K562 (cell line): Measurements from ENCODE around the gene GPRIN3. TPM values are rescaled to one million over a fixed set of nuclear protein-coding genes. Genes with fewer than 3 reads are reported as not detected.

Source experiments
- ATAC-seq: fragments of 200-7000 bp; cut with Tn5 transposase; 3 replicates; pipeline ENCODE4 v1.9.1; 2020; ENCODE audit warnings: moderate library complexity
- BruUV-seq: library from RNA; stranded (reverse); fragments of 400-500 nt; replicated peaks from 2 replicates; lab custom pipeline; 2021; lab: Mats Ljungman, UMichigan
- CTCF ChIA-PET: fragments of 300-600 bp; formaldehyde crosslinking; extraction: SDS; loops from one replicate; lab custom pipeline; 2021; ENCODE audit warnings: low intra/inter-chr PET ratio; lab: Yijun Ruan, JAX
- POLR2A ChIA-PET: fragments of 300-600, 350-650 bp; sonication (Branson Sonifier 250); formaldehyde crosslinking; extraction: SDS; loops from one replicate; lab custom pipeline; 2021; ENCODE audit warnings: antibody characterized with exemption, inconsistent platforms; lab: Yijun Ruan, JAX
- DNase-seq, 4 experiments: peaks; one replicate each; pipeline versions ENCODE4 v3.0.0 to v3.0.0-alpha.2; 2011 to 2018; ENCODE audit warnings: low spot score in 3 of 4, mixed read lengths in 3 of 4; ENCODE audit errors: extremely low read depth in 1 of 4
- FAIRE-seq: peaks from 2 replicates; lab custom pipeline; 2011; peaks lifted over from hg19 to GRCh38; lab: Jason Lieb, UNC
- H2AFZ ChIP-seq: 2 replicates; pipeline ENCODE4 v1.6.0; 2011; ENCODE audit warnings: low read depth, low read length, control low read depth, inconsistent platforms
- H3K27ac ChIP-seq: fragments of 200-600 bp; 3 replicates; pipeline ENCODE4 v1.8.0; 2011; ENCODE audit warnings: low read depth, mild to moderate bottlenecking, control low read depth, inconsistent platforms, low read length, moderate library complexity, mixed read lengths; ENCODE audit errors: extremely low read depth
- H3K27me3 ChIP-seq, 2 experiments: fragments of 300-600 bp in 1 of 2; 2 replicates in 1 of 2; 3 replicates in 1 of 2; pipeline versions ENCODE4 v1.6.0 to v1.8.0; 2011; ENCODE audit warnings: inconsistent platforms in 2 of 2, low read length in 2 of 2, mild to moderate bottlenecking in 1 of 2, mixed read lengths in 1 of 2, moderate library complexity in 1 of 2; ENCODE audit not compliant: control insufficient read depth in 2 of 2, insufficient read depth in 2 of 2
- H3K36me3 ChIP-seq: fragments of 300-600 bp; 3 replicates; pipeline ENCODE4 v1.8.0; 2011; ENCODE audit warnings: mild to moderate bottlenecking, low read length, inconsistent platforms; ENCODE audit not compliant: control insufficient read depth, insufficient read depth
- H3K4me1 ChIP-seq, 2 experiments: fragments of 200-600 bp in 1 of 2; replicated peaks in 1 of 2; 2 replicates in 1 of 2; 3 replicates in 1 of 2; pipeline versions ENCODE4 v1.5.1 to v1.8.0; 2011; ENCODE audit warnings: inconsistent platforms in 2 of 2, low read length in 2 of 2, mild to moderate bottlenecking in 1 of 2, mixed read lengths in 1 of 2, moderate library complexity in 1 of 2; ENCODE audit not compliant: control insufficient read depth in 2 of 2, insufficient read depth in 2 of 2
- H3K4me2 ChIP-seq: 2 replicates; pipeline ENCODE4 v1.6.1; 2011; ENCODE audit warnings: low read length, control low read depth, inconsistent platforms, mixed read lengths; ENCODE audit not compliant: insufficient read depth
- H3K4me3 ChIP-seq: fragments of 200-600 bp; sonication (generic), shearing (Covaris generic); 2 replicates; pipeline ENCODE4 v1.5.1; 2016; ENCODE audit warnings: control low read depth, inconsistent platforms
- H3K79me2 ChIP-seq: fragments of 200-600 bp; 3 replicates; pipeline ENCODE4 v1.8.0; 2011; ENCODE audit warnings: low read length, inconsistent platforms; ENCODE audit not compliant: control insufficient read depth, insufficient read depth
- H3K9ac ChIP-seq, 2 experiments: 2 replicates each; pipeline versions ENCODE4 v1.6.0 to v1.6.1; 2011; ENCODE audit warnings: low read depth in 2 of 2, low read length in 2 of 2, control low read depth in 1 of 2, inconsistent platforms in 1 of 2, mild to moderate bottlenecking in 1 of 2, mixed read lengths in 1 of 2; ENCODE audit not compliant: insufficient read depth in 1 of 2
- H3K9me1 ChIP-seq: one replicate; pipeline ENCODE4 v1.6.0; 2011; ENCODE audit warnings: inconsistent platforms, mild to moderate bottlenecking, low read length, moderate library complexity; ENCODE audit not compliant: control insufficient read depth, insufficient read depth
- H3K9me3 ChIP-seq: replicated peaks from 2 replicates; pipeline ENCODE4 v1.5.1; 2011; ENCODE audit warnings: low read depth, low read length, inconsistent platforms; ENCODE audit not compliant: control insufficient read depth, insufficient read depth
- H4K20me1 ChIP-seq: replicated peaks from 2 replicates; pipeline ENCODE4 v1.6.1; 2011; ENCODE audit warnings: low read length, inconsistent platforms, mixed read lengths; ENCODE audit not compliant: control insufficient read depth, insufficient read depth
- CBFA2T2 ChIP-seq: fragments of 450-650 bp; conservative IDR thresholded peaks from 2 replicates; pipeline ENCODE4 v1.6.1; 2017; ENCODE audit warnings: mild to moderate bottlenecking
- CREB1 ChIP-seq, 2 experiments: sonication (generic) in 1 of 2; formaldehyde crosslinking in 1 of 2; IDR thresholded peaks; 2 replicates each; pipeline versions ENCODE4 v1.6.1 to v1.8.0; 2012 to 2022; ENCODE audit warnings: inconsistent platforms in 1 of 2, mild to moderate bottlenecking in 1 of 2, missing genetic modification reagents in 1 of 2, moderate library complexity in 1 of 2
- KAT8 ChIP-seq: fragments of 450-650 bp; IDR thresholded peaks from 2 replicates; pipeline ENCODE4 v1.6.1; 2016; ENCODE audit warnings: low read depth, mild to moderate bottlenecking
- MYC ChIP-seq, 2 experiments: fragments of 250-450 bp in 1 of 2; sonication (Bioruptor Pico) in 1 of 2; IDR thresholded peaks; 2 replicates each; pipeline versions ENCODE4 v1.5.1 to v1.6.1; 2012 to 2021; ENCODE audit warnings: low read depth in 2 of 2, borderline replicate concordance in 1 of 2, improper control_type of control experiment in 1 of 2, low read length in 1 of 2, mild to moderate bottlenecking in 1 of 2, moderate library complexity in 1 of 2
- PHTF2 ChIP-seq: fragments of 250-450 bp; sonication (Bioruptor Pico); IDR thresholded peaks from 2 replicates; pipeline ENCODE4 v1.5.0; 2021; ENCODE audit warnings: mild to moderate bottlenecking
- RBBP5 ChIP-seq: fragments of 200-600 bp; sonication (generic); IDR thresholded peaks from 2 replicates; pipeline ENCODE4 v1.6.1; 2012; ENCODE audit warnings: borderline replicate concordance, mild to moderate bottlenecking, low read length, control low read depth, inconsistent platforms; ENCODE audit not compliant: insufficient read depth, poor library complexity, severe bottlenecking
- SAFB ChIP-seq: fragments of 200-400 bp; formaldehyde crosslinking; IDR thresholded peaks from 2 replicates; pipeline ENCODE4 v1.6.1; 2017; ENCODE audit warnings: low read depth, low read length, borderline replicate concordance
- TOE1 ChIP-seq, 2 experiments: fragments of 450-650 bp in 1 of 2; sonication (generic) in 1 of 2; formaldehyde crosslinking in 1 of 2; IDR thresholded peaks; 2 replicates each; pipeline versions ENCODE4 v1.7.1 to v1.8.0; 2016 to 2022; ENCODE audit warnings: borderline replicate concordance in 2 of 2, mild to moderate bottlenecking in 2 of 2, antibody characterized with exemption in 1 of 2, inconsistent platforms in 1 of 2, low read depth in 1 of 2, missing genetic modification reagents in 1 of 2, moderate library complexity in 1 of 2
- ZFX ChIP-seq: sonication (generic); formaldehyde crosslinking; IDR thresholded peaks from 2 replicates; pipeline ENCODE4 v1.8.0; 2022; ENCODE audit warnings: mild to moderate bottlenecking, missing genetic modification reagents, moderate library complexity
- WGBS: fragments of 100-300 bp; shearing (Covaris generic); methylation state at CpG from one replicate; pipeline ENCODE4 v1.1.6; 2016; ENCODE audit warnings: low coverage, mixed read lengths; ENCODE audit not compliant: insufficient coverage; ENCODE audit errors: missing lambda C conversion rate; 5-methylcytosine and 5-hydroxymethylcytosine counted together
- in situ Hi-C: fragments of 300-500 bp; cut with MboI; formaldehyde crosslinking; loops from 4 replicates; pipeline ENCODE4 v1.15.0; 2018; ENCODE audit warnings: inconsistent platforms, mixed read lengths
- intact Hi-C: fragments of 100-400 bp; cut with micrococcal nuclease; formaldehyde crosslinking; loops from 2 replicates; pipeline ENCODE4 v1.14.2; 2022
- polyA plus RNA-seq, 8 experiments: library from polyadenylated mRNA; depleted of rRNA in 4 of 8; stranded (reverse) in 5 of 8; unstranded in 3 of 8; fragments of >200 nt; fragmentation: Nextera tagmentation in 2 of 8; fragmentation: Illumina TruSeq in 1 of 8; extraction: Ambion mirVana in 2 of 8; extraction: Trizol in 1 of 8; gene quantifications; 2 replicates each; pipeline versions ENCODE4 v1.2.1 to v1.2.3, GENCODE V29; 2011 to 2014; ENCODE audit warnings: inconsistent platforms in 1 of 8, missing spikeins in 1 of 8
- total RNA-seq, 7 experiments: library from RNA; depleted of rRNA in 6 of 7; stranded (reverse); fragments of >200 nt in 6 of 7; fragmentation: Illumina TruSeq in 2 of 7; extraction: Trizol in 2 of 7; gene quantifications; 2 replicates each; pipeline versions ENCODE4 v1.2.1 to v1.2.3, GENCODE V29; 2011 to 2021; ENCODE audit warnings: low replicate concordance in 1 of 7
- TF ChIP-seq, protein P1 (sequence below), 2 experiments: fragments of 450-650 bp in 1 of 2; sonication (generic) in 1 of 2; formaldehyde crosslinking in 1 of 2; IDR thresholded peaks in 1 of 2; conservative IDR thresholded peaks in 1 of 2; 2 replicates each; pipeline versions ENCODE4 v1.6.1 to v1.8.1; 2016 to 2023; ENCODE audit warnings: mild to moderate bottlenecking in 2 of 2, moderate library complexity in 2 of 2, inconsistent platforms in 1 of 2, missing genetic modification reagents in 1 of 2
- TF ChIP-seq, protein P2 (sequence below): fragments of 450-650 bp; conservative IDR thresholded peaks from 2 replicates; pipeline ENCODE4 v1.6.1; 2016; ENCODE audit warnings: missing genetic modification characterization, low read depth, mild to moderate bottlenecking, control low read depth, missing compliant biosample characterization
- TF ChIP-seq, protein P3 (sequence below): fragments of 250-450 bp; sonication (Bioruptor Pico); IDR thresholded peaks from 2 replicates; pipeline ENCODE4 v1.4.0; 2020; ENCODE audit warnings: mild to moderate bottlenecking, moderate library complexity
- TF ChIP-seq, protein P4 (sequence below): fragments of 450-650 bp; formaldehyde crosslinking; IDR thresholded peaks from 2 replicates; pipeline ENCODE4 v1.4.0; 2022; ENCODE audit warnings: missing genetic modification characterization

The GPRIN3 gene
- total and polyA plus RNA-seq, 9 of the 15 experiments (the other 6 are each of a cell fraction or from before 2014, with no cell fraction given): 0.02 TPM; not detected in 8

DNA sequence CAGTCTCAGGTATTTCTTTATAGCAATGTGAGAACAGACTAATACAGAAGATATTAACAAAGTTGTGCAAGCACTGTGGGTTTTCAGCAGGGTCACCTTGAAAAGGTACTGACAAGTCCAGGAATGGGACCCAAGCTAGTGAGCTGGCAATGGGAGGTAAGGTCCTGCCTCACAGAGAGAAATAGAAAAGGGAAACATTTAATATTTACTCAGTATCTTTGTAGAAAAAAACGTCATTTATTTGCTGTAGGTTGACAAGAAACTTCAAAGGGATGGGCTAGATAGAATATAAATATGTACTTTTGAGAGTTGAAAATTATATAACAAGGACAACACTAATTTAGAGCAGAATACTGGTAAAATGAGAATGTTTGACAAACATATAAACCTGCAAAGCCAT lies 89.0 kb downstream of the GPRIN3 start:
- intact Hi-C loops (no loop called here), in situ Hi-C loops (no loop called here)
- Histone ChIP-seq H3K9me3 (no peaks in the 10 kb centered on the region), H3K9me1 (no peaks in the 10 kb centered on the region), H2AFZ (no peak overlapping the region), H4K20me1 (no peaks in the 10 kb centered on the region), H3K36me3 (no peaks in the 10 kb centered on the region), H3K27ac (no peak overlapping the region), H3K4me3 (no peak overlapping the region), H3K79me2 (no peaks in the 10 kb centered on the region), H3K27me3 (no peaks in the 10 kb centered on the region), H3K4me1 (no peaks in the 10 kb centered on the region; a peak in 1 of 5 replicates), H3K4me2 (no peak overlapping the region), H3K9ac (no peak overlapping the region)
- ChIA-PET POLR2A (interaction anchor here (1.3 kb wide), 1 partner anchor 23 kb away, joined by 3 read pairs; no protein-coding TSS in a partner anchor), CTCF (no interaction called here)
- WGBS: 0% methylated on average over 1 of the region's 1 CpG
- ATAC-seq (no peak), FAIRE-seq (no peak), DNase-seq (no peak)
- no TSS peak for BruUV-seq
- TF ChIP-seq KAT8 (no peak), RBBP5 (no peak), TOE1 (IDR thresholded peaks at IDR 0.05; ENCODE audit: borderline replicate concordance) (no peak), TOE1 (CRISPR knock-in tag; IDR thresholded peaks at IDR 0.05; ENCODE audit: borderline replicate concordance, low read depth) (no peak), SAFB (no peak), CBFA2T2 (no peak), CREB1 (IDR thresholded peaks at IDR 0.05) (no peak), CREB1 (CRISPR knock-in tag; IDR thresholded peaks at IDR 0.05) (no peak), ZFX (CRISPR knock-in tag) (no peak), MYC (IDR thresholded peaks at IDR 0.05; ENCODE audit: low read depth, low read length) (no peak), MYC (CRISPR knock-in tag; IDR thresholded peaks at IDR 0.05; ENCODE audit: borderline replicate concordance, low read depth) (no peak), PHTF2 (no peak)
- TF ChIP-seq, protein P1, sequence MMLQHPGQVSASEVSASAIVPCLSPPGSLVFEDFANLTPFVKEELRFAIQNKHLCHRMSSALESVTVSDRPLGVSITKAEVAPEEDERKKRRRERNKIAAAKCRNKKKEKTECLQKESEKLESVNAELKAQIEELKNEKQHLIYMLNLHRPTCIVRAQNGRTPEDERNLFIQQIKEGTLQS (IDR thresholded peaks at IDR 0.05): no peak
- TF ChIP-seq, protein P1 (CRISPR knock-in tag; conservative IDR thresholded peaks at IDR 0.05): no peak
- TF ChIP-seq, protein P2, sequence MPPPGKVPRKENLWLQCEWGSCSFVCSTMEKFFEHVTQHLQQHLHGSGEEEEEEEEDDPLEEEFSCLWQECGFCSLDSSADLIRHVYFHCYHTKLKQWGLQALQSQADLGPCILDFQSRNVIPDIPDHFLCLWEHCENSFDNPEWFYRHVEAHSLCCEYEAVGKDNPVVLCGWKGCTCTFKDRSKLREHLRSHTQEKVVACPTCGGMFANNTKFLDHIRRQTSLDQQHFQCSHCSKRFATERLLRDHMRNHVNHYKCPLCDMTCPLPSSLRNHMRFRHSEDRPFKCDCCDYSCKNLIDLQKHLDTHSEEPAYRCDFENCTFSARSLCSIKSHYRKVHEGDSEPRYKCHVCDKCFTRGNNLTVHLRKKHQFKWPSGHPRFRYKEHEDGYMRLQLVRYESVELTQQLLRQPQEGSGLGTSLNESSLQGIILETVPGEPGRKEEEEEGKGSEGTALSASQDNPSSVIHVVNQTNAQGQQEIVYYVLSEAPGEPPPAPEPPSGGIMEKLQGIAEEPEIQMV: no peak
- TF ChIP-seq, protein P3, sequence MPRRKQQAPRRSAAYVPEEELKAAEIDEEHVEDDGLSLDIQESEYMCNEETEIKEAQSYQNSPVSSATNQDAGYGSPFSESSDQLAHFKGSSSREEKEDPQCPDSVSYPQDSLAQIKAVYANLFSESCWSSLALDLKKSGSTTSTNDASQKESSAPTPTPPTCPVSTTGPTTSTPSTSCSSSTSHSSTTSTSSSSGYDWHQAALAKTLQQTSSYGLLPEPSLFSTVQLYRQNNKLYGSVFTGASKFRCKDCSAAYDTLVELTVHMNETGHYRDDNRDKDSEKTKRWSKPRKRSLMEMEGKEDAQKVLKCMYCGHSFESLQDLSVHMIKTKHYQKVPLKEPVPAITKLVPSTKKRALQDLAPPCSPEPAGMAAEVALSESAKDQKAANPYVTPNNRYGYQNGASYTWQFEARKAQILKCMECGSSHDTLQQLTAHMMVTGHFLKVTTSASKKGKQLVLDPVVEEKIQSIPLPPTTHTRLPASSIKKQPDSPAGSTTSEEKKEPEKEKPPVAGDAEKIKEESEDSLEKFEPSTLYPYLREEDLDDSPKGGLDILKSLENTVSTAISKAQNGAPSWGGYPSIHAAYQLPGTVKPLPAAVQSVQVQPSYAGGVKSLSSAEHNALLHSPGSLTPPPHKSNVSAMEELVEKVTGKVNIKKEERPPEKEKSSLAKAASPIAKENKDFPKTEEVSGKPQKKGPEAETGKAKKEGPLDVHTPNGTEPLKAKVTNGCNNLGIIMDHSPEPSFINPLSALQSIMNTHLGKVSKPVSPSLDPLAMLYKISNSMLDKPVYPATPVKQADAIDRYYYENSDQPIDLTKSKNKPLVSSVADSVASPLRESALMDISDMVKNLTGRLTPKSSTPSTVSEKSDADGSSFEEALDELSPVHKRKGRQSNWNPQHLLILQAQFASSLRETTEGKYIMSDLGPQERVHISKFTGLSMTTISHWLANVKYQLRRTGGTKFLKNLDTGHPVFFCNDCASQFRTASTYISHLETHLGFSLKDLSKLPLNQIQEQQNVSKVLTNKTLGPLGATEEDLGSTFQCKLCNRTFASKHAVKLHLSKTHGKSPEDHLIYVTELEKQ (CRISPR knock-in tag): no peak
- TF ChIP-seq, protein P4, sequence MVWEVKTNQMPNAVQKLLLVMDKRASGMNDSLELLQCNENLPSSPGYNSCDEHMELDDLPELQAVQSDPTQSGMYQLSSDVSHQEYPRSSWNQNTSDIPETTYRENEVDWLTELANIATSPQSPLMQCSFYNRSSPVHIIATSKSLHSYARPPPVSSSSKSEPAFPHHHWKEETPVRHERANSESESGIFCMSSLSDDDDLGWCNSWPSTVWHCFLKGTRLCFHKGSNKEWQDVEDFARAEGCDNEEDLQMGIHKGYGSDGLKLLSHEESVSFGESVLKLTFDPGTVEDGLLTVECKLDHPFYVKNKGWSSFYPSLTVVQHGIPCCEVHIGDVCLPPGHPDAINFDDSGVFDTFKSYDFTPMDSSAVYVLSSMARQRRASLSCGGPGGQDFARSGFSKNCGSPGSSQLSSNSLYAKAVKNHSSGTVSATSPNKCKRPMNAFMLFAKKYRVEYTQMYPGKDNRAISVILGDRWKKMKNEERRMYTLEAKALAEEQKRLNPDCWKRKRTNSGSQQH: no peak
